Naive thymus-derived CD4-positive, alpha-beta T cell (primary cell): Measurements from ENCODE around the gene DIDO1. TPM values are rescaled to one million over a fixed set of nuclear protein-coding genes. Genes with fewer than 3 reads are reported as not detected.
A peak's percentile ranks its signal among the peaks of the same experiment; 100 is the strongest.

Experiments used
- ATAC-seq: fragments of 150-1000 bp; cut with Tn5 transposase; 2 replicates; pipeline ENCODE4 v1.10.0; 2021; ENCODE audit warnings: mild to moderate bottlenecking, moderate library complexity
- CTCF ChIA-PET: fragments of 350-600 bp; sonication (Branson Sonifier 250); formaldehyde crosslinking; loops from one replicate; lab custom pipeline; 2021; ENCODE audit warnings: antibody characterized with exemption; lab: Charles Lee
- POLR2A ChIA-PET: fragments of 350-600 bp; sonication (Branson Sonifier 250); formaldehyde crosslinking; loops from one replicate; lab custom pipeline; 2021; ENCODE audit warnings: antibody characterized with exemption, inconsistent platforms; lab: Charles Lee
- DNase-seq, 9 donors: peaks; one replicate each; pipeline versions ENCODE4 v3.0.0 to v3.0.0-alpha.2; 2020 to 2022; ENCODE audit warnings: mixed read lengths in 1 of 9
- H3K27ac ChIP-seq: one replicate; pipeline ENCODE4 v1.7.0; 2013; ENCODE audit warnings: mild to moderate bottlenecking, low read depth, low read length, moderate library complexity
- H3K27me3 ChIP-seq, 2 donors: one replicate each; pipeline ENCODE4 v1.7.0; 2013; ENCODE audit warnings: low read length in 2 of 2, mild to moderate bottlenecking in 2 of 2, moderate library complexity in 2 of 2; ENCODE audit not compliant: control insufficient read depth in 2 of 2, insufficient read depth in 2 of 2
- H3K36me3 ChIP-seq, 3 experiments: 1 replicate in 2 of 3; 2 replicates in 1 of 3; pipeline ENCODE4 v1.7.0; 2013; ENCODE audit warnings: low read length in 3 of 3, mild to moderate bottlenecking in 3 of 3, moderate library complexity in 1 of 3; ENCODE audit not compliant: insufficient read depth in 3 of 3, control insufficient read depth in 2 of 3
- H3K4me1 ChIP-seq, 2 donors: one replicate each; pipeline ENCODE4 v1.7.0; 2013; ENCODE audit warnings: low read length in 2 of 2, mild to moderate bottlenecking in 2 of 2, moderate library complexity in 1 of 2; ENCODE audit not compliant: control insufficient read depth in 2 of 2, insufficient read depth in 2 of 2
- H3K4me3 ChIP-seq: 2 replicates; pipeline ENCODE4 v1.7.0; 2013; ENCODE audit warnings: mild to moderate bottlenecking, low read length
- H3K9me3 ChIP-seq, 3 experiments: 1 replicate in 2 of 3; 2 replicates in 1 of 3; pipeline ENCODE4 v1.7.0; 2013; ENCODE audit warnings: low read length in 3 of 3; ENCODE audit not compliant: control insufficient read depth in 2 of 3
- H3K27ac Mint-ChIP-seq, 9 donors: one replicate each; pipeline ENCODE4 v1.8.0; 2020 to 2022; ENCODE audit warnings: mixed read lengths in 9 of 9, mild to moderate bottlenecking in 8 of 9, moderate library complexity in 5 of 9, inconsistent platforms in 2 of 9
- H3K27me3 Mint-ChIP-seq, 5 donors: one replicate each; pipeline ENCODE4 v1.8.0; 2021 to 2022; ENCODE audit warnings: mixed read lengths in 5 of 5, mild to moderate bottlenecking in 1 of 5
- H3K36me3 Mint-ChIP-seq, 5 donors: one replicate each; pipeline ENCODE4 v1.8.0; 2020 to 2022; ENCODE audit warnings: mixed read lengths in 5 of 5, mild to moderate bottlenecking in 3 of 5, inconsistent platforms in 1 of 5
- H3K4me1 Mint-ChIP-seq, 7 donors: one replicate each; pipeline ENCODE4 v1.8.0; 2020 to 2022; ENCODE audit warnings: mixed read lengths in 7 of 7, mild to moderate bottlenecking in 3 of 7, inconsistent platforms in 1 of 7
- H3K4me3 Mint-ChIP-seq, 10 donors: one replicate each; pipeline ENCODE4 v1.8.0; 2020 to 2022; ENCODE audit warnings: mild to moderate bottlenecking in 10 of 10, mixed read lengths in 10 of 10, moderate library complexity in 6 of 10, inconsistent platforms in 2 of 10
- H3K9me3 Mint-ChIP-seq, 11 donors: one replicate each; pipeline ENCODE4 v1.8.0; 2020 to 2022; ENCODE audit warnings: mixed read lengths in 11 of 11, mild to moderate bottlenecking in 4 of 11, inconsistent platforms in 1 of 11, moderate library complexity in 1 of 11
- intact Hi-C, 2 donors: fragments of 100-400 bp; cut with micrococcal nuclease; formaldehyde crosslinking; loops; one replicate each; pipeline ENCODE4 v1.15.1; 2023
- polyA plus RNA-seq, 2 donors: library from polyadenylated mRNA; unstranded; fragments of 300-500 nt; fragmentation: Illumina TruSeq; gene quantifications; one replicate each; pipeline ENCODE4 v1.2.3, GENCODE V29; 2021
- total RNA-seq, 6 experiments: library from RNA in 5 of 6; stranded (reverse) in 5 of 6; gene quantifications; 1 replicate in 5 of 6; 2 replicates in 1 of 6; pipeline ENCODE4 v1.2.3 and lab custom pipeline; 2021 to 2026

Gene DIDO1
- total and polyA plus RNA-seq, 7 experiments from 2014 or later: 36.6 to 139 (median 69.2) TPM

DNA sequence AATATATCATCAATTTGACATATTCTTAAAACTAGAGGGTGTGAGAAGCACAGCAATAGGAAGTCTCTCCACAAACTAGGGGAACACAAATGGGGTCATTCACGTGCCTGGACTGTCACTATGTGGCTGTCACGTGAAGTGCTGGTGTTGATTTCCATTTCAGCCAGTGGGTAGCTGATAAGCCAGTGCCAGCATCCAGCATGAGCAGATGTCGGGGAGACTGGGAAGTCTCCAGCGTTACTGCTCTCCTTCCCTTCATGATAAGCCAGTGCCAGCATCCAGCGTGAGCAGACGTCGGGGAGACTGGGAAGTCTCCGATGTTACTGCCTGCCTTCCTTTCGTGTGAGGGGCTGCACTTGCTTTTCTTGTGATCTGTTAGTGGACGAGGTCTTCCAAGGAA, 20.6 kb upstream of the DIDO1 start:
- no peak overlapping the region for H3K4me3 Mint-ChIP-seq
- peaks cover 0 to 5% of the 10 kb centered on the region in 2 donors for H3K4me1 ChIP-seq
- peaks cover 16 to 56% (median 33%) of the 10 kb centered on the region in 5 donors for H3K36me3 Mint-ChIP-seq
- no peak for ATAC-seq
- intact Hi-C loops: no loop called here
- no peak overlapping the region for H3K27ac ChIP-seq
- no peak overlapping the region for H3K4me3 ChIP-seq
- POLR2A ChIA-PET: no interaction called here
- peaks cover 8 to 32% (median 20%) of the 10 kb centered on the region in 7 donors for H3K4me1 Mint-ChIP-seq
- H3K27me3 Mint-ChIP-seq: no peaks in the 10 kb centered on the region
- DNase-seq: no peak
- H3K36me3 ChIP-seq: peaks cover 12 to 80% (median 19%) of the 10 kb centered on the region in 3 experiments
- H3K27ac Mint-ChIP-seq: peak overlapping the region in 1 of 9 donors; percentile 47
- H3K9me3 ChIP-seq: no peaks in the 10 kb centered on the region
- CTCF ChIA-PET: no interaction called here
- H3K27me3 ChIP-seq: no peaks in the 10 kb centered on the region
- peaks cover 0 to 3% (median 0%) of the 10 kb centered on the region in 11 donors for H3K9me3 Mint-ChIP-seq

GRCh38 chr20:62945771-62946339, 19.6 kb upstream of the DIDO1 start:
- ChIA-PET POLR2A (interaction anchor here (0.6 kb wide), 1 partner anchor 8 kb away, joined by 3 read pairs; no protein-coding TSS in a partner anchor), CTCF (no interaction called here)
- Histone ChIP-seq H3K27ac (no peak overlapping the region), H3K4me1 (no peaks in the 10 kb centered on the region), H3K4me3 (no peak overlapping the region), H3K27me3 (no peaks in the 10 kb centered on the region), H3K9me3 (no peaks in the 10 kb centered on the region), H3K36me3 (peaks cover 12 to 88% (median 19%) of the 10 kb centered on the region in 3 experiments)
- Mint-ChIP-seq H3K36me3 (peaks cover 23 to 62% (median 41%) of the 10 kb centered on the region in 5 donors), H3K4me3 (no peak overlapping the region), H3K9me3 (peaks cover 0 to 3% (median 0%) of the 10 kb centered on the region in 11 donors), H3K4me1 (peaks cover 11 to 37% (median 26%) of the 10 kb centered on the region in 7 donors), H3K27ac (no peak overlapping the region), H3K27me3 (no peaks in the 10 kb centered on the region)
- DNase-seq (no peak), ATAC-seq (no peak)
- intact Hi-C loops: no loop called here

DNA sequence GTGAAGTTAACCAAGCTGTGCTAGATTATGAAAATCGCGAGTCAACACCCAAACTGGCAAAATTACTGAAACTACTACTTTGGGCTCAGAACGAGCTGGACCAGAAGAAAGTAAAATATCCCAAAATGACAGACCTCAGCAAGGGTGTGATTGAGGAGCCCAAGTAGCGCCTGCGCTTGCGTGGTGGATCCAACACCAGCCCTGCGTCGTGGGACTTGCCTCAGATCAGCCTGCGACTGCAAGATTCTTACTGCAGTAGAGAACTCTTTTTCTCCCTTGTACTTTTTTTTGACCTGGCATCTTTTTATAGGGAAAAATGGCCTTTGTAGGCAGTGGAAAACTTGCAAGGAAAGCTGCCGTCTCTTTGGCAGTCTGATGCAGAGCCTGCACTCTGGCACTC, 18.4 kb upstream of the DIDO1 start:
- no peaks in the 10 kb centered on the region for H3K9me3 ChIP-seq
- Mint-ChIP-seq H3K9me3 (peaks cover 0 to 3% (median 0%) of the 10 kb centered on the region in 11 donors), H3K36me3 (peaks cover 21 to 53% (median 32%) of the 10 kb centered on the region in 5 donors), H3K27ac (no peak overlapping the region), H3K4me1 (peaks cover 7 to 39% (median 28%) of the 10 kb centered on the region in 7 donors), H3K4me3 (no peak overlapping the region), H3K27me3 (no peaks in the 10 kb centered on the region)
- no peaks in the 10 kb centered on the region for H3K27me3 ChIP-seq
- H3K27ac ChIP-seq: no peak overlapping the region
- ChIA-PET POLR2A (interaction anchor here (1.5 kb wide), 1 partner anchor 10 kb away, joined by 6 read pairs; no protein-coding TSS in a partner anchor), CTCF (no interaction called here)
- no peak overlapping the region for H3K4me3 ChIP-seq
- peaks cover 2% of the 10 kb centered on the region in 2 donors for H3K4me1 ChIP-seq
- intact Hi-C loops: no loop called here
- peaks cover 12 to 81% (median 19%) of the 10 kb centered on the region in 3 experiments for H3K36me3 ChIP-seq
- DNase-seq (no peak), ATAC-seq (no peak)

- POLR2A ChIA-PET: interaction anchor here (1.5 kb wide), 1 partner anchor 9 kb away, joined by 6 read pairs; no protein-coding TSS in a partner anchor
Measured at GRCh38 chr20:62944184-62944583, 17.9 kb upstream of the DIDO1 start.

DNA sequence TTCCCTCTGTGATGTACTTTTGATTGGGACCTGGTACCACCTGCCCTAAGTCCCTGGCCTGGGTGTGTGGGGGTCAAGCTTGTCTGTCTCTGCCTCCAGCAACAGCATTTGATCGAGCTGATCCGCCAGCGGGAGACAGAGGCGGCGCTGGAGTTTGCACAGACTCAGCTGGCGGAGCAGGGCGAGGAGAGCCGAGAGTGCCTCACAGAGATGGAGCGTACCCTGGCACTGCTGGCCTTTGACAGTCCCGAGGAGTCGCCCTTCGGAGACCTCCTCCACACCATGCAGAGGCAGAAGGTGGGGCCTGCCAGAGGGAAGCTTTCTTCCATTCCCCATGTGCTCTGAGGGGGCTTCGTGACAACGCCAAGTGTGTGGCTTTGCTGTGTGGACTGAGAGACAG, 17.1 kb upstream of the DIDO1 start:
- Histone ChIP-seq H3K4me3 (no peak overlapping the region), H3K27ac (no peak overlapping the region), H3K9me3 (no peaks in the 10 kb centered on the region), H3K27me3 (no peaks in the 10 kb centered on the region), H3K4me1 (peaks cover 10 to 14% of the 10 kb centered on the region in 2 donors), H3K36me3 (peaks cover 12 to 71% (median 19%) of the 10 kb centered on the region in 3 experiments)
- ChIA-PET POLR2A (no interaction called here), CTCF (interaction anchor here (1.1 kb wide), 1 partner anchor 10 kb away, joined by 3 read pairs; no protein-coding TSS in a partner anchor)
- peaks cover 14 to 42% (median 25%) of the 10 kb centered on the region in 5 donors for H3K36me3 Mint-ChIP-seq
- ATAC-seq (no peak), DNase-seq (no peak)
- H3K27ac Mint-ChIP-seq: no peak overlapping the region
- H3K4me1 Mint-ChIP-seq: peaks cover 19 to 49% (median 38%) of the 10 kb centered on the region in 7 donors
- H3K9me3 Mint-ChIP-seq: no peaks in the 10 kb centered on the region
- H3K4me3 Mint-ChIP-seq: no peak overlapping the region
- no peaks in the 10 kb centered on the region for H3K27me3 Mint-ChIP-seq
- intact Hi-C loops: no loop called here

More at GRCh38 chr20:62944184-62944583, 17.9 kb upstream of the DIDO1 start:
- Histone ChIP-seq H3K4me3 (no peak overlapping the region), H3K36me3 (peaks cover 12 to 75% (median 19%) of the 10 kb centered on the region in 3 experiments), H3K9me3 (no peaks in the 10 kb centered on the region), H3K27me3 (no peaks in the 10 kb centered on the region), H3K27ac (no peak overlapping the region), H3K4me1 (peaks cover 8% of the 10 kb centered on the region in 2 donors)
- H3K9me3 Mint-ChIP-seq: peaks cover 0 to 3% (median 0%) of the 10 kb centered on the region in 11 donors
- H3K4me1 Mint-ChIP-seq: peaks cover 12 to 41% (median 32%) of the 10 kb centered on the region in 7 donors
- ATAC-seq: no peak
- peaks cover 18 to 47% (median 30%) of the 10 kb centered on the region in 5 donors for H3K36me3 Mint-ChIP-seq
- H3K4me3 Mint-ChIP-seq: peak overlapping the region in 1 of 10 donors; percentile 26
- intact Hi-C loops: no loop called here
- CTCF ChIA-PET: interaction anchor here (1.1 kb wide), 1 partner anchor 9 kb away, joined by 3 read pairs; no protein-coding TSS in a partner anchor
- no peak for DNase-seq
- peak overlapping the region in 1 of 9 donors; percentile 28 for H3K27ac Mint-ChIP-seq
- no peaks in the 10 kb centered on the region for H3K27me3 Mint-ChIP-seq

DNA sequence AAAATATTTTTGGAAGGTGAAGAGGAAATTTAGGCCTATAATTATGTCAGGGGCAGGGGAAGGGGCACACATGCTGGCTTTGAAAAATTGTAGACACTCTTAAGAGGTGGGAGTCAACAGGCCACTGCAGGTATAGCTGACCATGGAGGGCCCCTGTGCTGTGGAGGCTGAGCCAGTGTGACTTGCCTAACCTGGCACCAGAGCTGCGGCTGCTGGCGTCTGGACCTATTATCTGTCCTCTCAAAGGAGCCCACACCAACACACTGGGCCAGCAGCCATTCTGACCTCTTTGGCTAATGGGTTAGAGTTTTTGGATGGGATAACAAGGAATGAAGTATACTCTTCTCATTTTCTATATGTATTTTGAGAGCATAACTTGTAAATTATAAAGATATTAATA, 16.2 kb upstream of the DIDO1 start:
- Mint-ChIP-seq H3K4me1 (peaks cover 20 to 54% (median 39%) of the 10 kb centered on the region in 7 donors), H3K27me3 (no peaks in the 10 kb centered on the region), H3K9me3 (no peaks in the 10 kb centered on the region), H3K4me3 (no peak overlapping the region), H3K36me3 (peaks cover 11 to 33% (median 22%) of the 10 kb centered on the region in 5 donors), H3K27ac (peak overlapping the region in 1 of 9 donors; percentile 28)
- no peaks in the 10 kb centered on the region for H3K27me3 ChIP-seq
- H3K4me3 ChIP-seq: no peak overlapping the region
- no peak overlapping the region for H3K27ac ChIP-seq
- H3K9me3 ChIP-seq: no peaks in the 10 kb centered on the region
- ATAC-seq (no peak), DNase-seq (no peak)
- H3K4me1 ChIP-seq: peaks cover 10 to 14% of the 10 kb centered on the region in 2 donors
- H3K36me3 ChIP-seq: peaks cover 12 to 67% (median 19%) of the 10 kb centered on the region in 3 experiments
- intact Hi-C loops: no loop called here
- CTCF ChIA-PET: interaction anchor here (1.1 kb wide), 1 partner anchor 11 kb away, joined by 3 read pairs; no protein-coding TSS in a partner anchor
- POLR2A ChIA-PET: no interaction called here
